DMS153 treated with DMSO at 0.1 percent for 48 hours (cell line): ENCODE results near the gene DLGAP5.

Experiments used
- DNase-seq: peaks from one replicate; lab custom pipeline; 2025; ENCODE audit not compliant: unreplicated experiment; lab: John Stamatoyannopoulos, UW

Gene DLGAP5

DNA sequence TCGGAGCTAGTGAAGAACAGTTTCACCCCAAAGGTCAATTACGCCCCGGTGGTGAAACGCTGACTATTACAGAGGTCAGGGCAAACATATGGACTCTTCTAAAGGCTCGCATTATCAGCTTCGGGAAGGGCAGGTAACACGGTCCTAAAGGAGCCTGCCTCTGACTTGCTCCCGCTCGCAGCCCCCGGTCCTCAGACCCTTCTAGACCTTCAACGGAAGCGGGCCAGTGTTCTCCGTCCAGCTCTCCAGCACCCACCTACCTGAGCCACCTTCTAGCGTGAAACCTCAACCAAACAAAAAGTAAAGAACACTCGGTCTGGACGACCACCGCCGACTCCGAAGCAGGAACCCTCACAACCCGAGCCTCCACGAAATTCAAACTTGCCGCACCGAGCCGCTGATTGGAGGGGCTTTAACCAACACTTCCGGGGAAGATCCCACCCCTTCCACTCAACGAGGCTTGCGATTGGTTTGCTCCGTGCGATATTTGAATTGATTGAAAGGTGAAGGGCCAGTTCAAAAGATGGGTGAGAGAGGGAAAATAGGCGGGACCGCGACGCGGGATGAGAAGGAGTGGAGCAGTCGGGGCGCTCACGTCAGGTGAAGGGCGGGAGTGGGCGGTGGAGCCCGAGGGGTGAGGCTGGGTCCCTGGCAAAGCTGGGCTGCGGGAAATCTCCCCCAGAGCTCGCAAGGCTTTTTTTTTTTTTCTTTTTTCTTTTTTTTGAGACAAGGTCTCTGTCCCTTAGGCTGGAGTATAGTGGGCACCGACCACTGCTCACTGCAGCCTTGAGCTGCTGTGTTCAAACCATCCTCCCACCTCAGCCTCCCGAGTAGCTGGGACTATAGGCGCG is at the start of gene DLGAP5:
TSS of gene DLGAP5 (minus strand) at position 383 of the 851 bp plus-strand sequence. CDS start 2,406 bp downstream, outside the sequence.
- peak; percentile 94 for DNase-seq

DNA sequence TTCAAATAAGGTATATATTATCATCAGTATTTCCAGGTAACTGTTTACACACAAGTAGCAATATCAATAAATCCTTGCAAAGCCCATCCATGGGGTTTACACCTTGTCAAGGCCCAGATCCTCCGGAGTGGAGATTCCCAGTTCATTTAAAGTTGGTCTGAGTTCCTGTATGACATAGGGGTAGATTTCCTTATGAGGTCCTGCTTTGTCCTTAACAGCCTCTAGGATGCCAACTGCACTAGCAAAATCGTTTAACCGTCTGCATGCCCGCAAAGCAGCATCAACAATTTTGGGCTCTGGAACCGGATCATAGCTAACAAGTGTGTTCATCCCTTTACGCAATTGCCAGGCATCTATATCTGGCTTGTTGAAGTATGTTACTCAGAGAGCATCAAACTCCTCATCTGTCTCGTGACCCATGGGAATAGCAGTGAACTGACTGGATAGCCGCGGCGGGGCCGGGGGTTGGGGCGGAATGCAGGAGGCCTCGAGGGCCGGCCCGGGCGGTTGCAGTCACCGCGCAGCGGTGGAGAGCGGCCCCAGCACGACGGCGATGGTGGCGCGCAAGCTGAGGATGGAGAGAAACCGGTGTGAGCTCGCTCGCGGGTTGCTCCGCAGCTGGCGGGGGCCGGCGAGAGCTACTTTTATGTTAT is 49.3 kb upstream of the DLGAP5 start:
- DNase-seq = no peak

GRCh38 chr14:55239320-55239719 is 47.9 kb upstream of the DLGAP5 start:
- no peak for DNase-seq

DNA sequence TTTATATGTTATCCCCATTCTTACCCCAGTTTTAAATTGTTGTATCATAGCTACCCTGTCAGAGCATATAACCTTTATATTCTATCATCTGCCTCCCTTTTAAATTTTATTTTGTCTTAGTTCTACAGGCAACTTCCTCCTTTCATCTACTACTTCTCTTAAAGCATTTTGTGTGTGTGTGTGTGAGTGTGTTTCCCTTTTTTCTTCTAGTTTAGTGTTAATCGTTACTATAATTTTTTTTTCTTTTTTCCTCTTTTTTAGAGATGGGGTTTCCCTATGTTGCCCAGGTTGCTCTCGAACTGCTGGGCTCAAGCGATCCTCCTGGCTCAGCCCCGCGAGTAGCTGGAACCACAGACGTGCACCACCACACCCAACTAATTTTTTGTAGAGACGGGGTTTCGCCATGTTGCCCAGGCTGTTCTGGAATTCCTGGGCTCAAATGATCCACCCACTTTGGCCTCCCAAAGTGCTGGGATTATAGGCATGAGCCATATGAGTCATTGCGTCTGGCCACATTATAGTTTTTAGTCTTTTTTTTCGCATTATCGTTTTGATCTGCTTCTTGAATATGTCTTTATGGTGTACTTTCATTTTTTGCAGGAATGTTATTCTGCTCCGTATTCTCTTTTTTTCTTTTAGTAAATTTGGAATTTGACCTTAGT is 46.8 kb upstream of the DLGAP5 start:
- no peak for DNase-seq

GRCh38 chr14:55233591-55233990 is 42.2 kb upstream of the DLGAP5 start:
- DNase-seq = no peak

- DNase-seq = no peak
Measured at GRCh38 chr14:55228261-55228660, 36.9 kb upstream of the DLGAP5 start.

DNA sequence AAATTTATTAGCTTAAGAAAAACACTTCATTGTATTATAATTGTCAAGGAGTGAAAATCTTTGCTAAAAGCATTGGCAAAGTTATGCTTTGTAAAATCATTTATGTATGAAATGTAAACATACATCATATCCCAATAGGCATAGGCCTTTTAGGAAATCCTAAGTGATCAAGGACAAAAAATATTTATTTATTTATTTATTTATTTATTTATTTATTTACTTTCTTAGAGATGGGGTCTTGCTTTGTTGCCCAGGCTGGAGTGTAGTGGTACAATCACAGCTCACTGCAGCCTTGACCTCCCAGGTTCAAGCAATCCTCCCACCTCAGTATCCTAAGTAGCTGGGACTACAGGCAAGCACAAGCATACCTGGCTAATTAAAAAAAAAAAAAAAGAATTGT is 32.0 kb upstream of the DLGAP5 start:
- no peak for DNase-seq

GRCh38 chr14:55221968-55222367 is 30.6 kb upstream of the DLGAP5 start:
- DNase-seq = no peak

DNA sequence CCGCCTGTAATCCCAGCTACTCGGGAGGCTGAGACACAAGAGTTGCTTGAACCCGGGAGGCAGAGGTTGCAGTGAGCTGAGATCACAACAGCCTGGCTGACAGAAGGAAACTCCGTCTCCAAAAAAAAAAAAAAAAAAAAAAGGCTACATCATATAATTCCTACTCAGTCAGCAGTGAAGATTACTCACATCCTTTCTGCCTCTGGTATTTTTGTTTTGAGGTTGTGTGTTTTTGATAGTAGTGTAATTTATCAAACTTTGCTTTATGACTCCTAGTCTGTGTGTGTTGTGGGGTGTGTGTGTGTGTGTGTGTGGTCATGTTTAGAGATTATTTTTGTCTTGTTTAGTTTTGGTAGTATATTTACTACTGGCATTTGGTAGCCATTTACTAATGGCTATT is 29.8 kb upstream of the DLGAP5 start:
- DNase-seq = no peak

DNA sequence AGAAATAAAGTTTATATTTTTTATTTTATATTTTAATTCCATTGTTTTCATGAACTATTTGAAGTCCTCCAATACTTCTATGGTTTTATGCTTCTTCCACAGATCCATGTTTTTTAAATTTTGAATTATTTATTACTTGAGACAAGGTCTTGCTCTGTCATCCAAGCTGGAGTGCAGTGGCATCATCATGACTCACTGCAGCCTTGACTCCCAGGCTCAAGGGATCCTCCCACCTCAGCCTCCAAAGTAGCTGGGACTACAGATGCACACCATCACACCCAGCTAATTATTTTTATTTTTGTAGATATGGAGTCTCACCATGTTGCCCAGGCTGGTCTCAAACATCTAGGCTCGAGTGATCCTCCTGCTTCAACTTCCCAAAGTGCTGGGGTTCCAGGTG is 28.8 kb upstream of the DLGAP5 start:
- DNase-seq = no peak

GRCh38 chr14:55212634-55213033 is 21.2 kb upstream of the DLGAP5 start:
- DNase-seq = no peak

- DNase-seq = no peak
Measured at GRCh38 chr14:55207832-55208231, 16.4 kb upstream of the DLGAP5 start.

DNA sequence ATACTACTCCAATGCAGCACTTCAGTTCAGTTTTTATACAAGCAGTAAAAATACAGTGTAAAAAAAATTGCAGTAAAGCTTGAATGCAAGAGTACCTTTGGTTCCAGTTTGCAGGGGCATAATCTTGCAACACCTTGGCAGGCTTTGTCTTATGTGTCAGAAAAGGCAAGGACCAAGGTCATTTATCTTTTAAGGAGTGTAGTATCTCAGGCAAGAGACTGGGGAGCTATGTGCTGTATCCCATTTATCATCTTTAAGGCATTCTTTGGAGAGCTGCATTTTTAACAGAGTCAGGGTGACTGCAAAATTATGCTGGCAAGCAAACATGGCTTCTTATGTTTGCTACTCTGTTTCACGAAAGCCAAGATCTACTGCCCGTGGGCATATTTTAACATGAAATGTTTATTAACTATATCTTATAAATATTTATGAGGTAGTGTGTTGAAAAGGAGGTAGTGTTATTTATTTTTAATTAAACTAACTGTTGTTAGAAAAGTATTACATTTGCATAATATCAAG is 14.8 kb upstream of the DLGAP5 start:
- DNase-seq = no peak

DNA sequence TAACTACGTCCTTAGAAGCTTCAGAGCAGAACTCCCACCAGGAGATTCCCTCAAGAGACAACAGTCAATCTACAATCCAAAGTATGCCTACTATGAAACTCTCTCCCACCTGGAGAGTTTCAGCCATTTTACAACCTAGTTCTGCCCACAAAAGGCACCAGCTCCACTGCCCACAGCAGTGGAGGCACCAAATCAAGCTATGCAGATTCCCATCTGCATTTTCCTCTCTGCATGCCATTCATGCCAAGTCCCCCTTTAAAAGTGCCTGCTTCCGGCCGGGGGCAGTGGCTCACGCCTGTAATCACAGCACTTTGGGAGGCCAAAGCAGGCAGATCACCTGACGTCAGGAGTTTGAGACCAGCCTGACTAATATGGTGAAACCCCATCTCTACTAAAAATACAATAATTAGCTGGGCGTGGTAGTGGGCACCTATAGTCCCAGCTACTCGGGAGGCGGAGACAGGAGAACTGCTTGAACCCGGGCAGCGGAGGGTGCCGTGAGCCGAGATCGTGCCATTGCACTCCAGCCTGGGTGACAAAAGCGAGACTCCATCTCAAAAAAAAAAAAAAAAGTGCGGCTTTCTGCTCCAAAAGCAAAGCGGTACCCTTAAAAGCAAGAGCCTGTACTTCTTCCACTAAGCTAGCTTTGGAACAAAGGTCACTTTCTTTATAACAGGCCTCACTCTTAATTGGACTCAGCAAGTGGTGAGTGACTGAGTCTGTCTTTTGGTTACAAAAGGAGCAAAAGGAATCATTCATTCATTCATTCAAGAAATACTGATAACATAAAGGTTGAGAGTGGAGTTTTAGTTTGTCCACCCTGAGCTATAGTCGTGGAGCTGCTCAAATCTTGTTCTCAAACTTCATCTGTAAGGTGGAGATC is 10.1 kb upstream of the DLGAP5 start:
- DNase-seq = no peak

- no peak for DNase-seq
Measured at GRCh38 chr14:55200651-55201050, 9.3 kb upstream of the DLGAP5 start.

DNA sequence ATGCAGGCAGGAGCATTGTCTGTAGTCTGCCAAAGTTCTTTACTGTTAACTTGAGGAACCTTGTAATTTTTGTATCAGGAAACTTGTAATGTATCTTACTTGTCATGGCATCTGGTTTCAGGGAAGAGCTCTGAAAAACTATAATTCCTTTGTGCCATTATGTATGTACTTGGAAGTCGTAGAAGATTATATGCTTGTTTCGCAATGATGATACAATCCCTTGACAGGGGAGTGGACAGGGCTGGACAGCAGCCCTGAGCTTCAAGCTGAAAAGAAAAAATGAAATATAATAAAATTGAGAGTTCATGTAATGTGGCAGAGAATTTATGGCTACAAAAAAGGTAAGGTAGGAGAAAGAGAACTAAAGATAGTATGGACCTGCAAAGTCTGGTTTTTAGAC is 7.4 kb upstream of the DLGAP5 start:
- no peak for DNase-seq

- DNase-seq = no peak
Measured at GRCh38 chr14:55194656-55195355, 3.4 kb upstream of the DLGAP5 start.

DNA sequence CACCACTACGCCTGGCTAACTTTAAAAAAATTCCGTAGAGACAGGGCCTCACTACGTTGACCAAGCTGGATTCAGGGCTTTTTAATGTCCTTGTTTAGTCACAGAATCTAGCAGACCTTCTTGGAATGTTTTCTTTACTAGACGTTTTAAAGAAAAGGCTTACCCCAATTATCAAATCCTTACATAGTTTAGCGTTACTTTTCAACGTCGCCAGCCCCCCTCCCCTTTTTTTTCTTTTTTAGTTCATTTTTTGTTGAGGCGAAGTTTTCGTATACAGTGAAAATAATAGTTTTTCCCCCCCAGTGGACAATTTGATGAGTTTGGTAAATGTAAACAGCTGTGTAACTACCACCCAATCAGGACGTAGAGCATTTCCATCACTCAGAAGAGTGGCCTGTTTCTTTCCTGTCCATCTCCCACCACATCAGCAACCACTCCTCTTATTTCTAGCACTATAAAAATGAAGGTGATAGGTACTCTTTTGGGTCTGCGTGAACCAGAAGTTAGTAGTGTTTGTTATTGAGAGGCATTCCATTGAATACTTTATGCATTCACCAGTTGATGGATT is 753 bp upstream of the DLGAP5 start:
- DNase-seq = no peak

DNA sequence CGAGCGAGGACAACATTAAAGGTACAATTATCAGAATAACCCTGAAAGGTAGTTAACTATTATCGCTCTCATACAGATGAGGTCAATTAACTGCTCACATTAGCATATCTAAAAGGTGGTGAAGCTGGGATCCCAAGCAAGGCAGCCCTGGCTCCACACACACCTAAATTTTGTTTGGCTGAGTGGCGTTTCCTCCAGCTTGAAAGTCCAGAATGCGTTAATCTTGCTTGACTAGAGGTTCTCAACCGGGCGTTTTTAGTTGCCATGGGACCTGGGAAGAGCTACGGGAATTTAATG is 531 bp downstream of the DLGAP5 start:
- DNase-seq = no peak

DNA sequence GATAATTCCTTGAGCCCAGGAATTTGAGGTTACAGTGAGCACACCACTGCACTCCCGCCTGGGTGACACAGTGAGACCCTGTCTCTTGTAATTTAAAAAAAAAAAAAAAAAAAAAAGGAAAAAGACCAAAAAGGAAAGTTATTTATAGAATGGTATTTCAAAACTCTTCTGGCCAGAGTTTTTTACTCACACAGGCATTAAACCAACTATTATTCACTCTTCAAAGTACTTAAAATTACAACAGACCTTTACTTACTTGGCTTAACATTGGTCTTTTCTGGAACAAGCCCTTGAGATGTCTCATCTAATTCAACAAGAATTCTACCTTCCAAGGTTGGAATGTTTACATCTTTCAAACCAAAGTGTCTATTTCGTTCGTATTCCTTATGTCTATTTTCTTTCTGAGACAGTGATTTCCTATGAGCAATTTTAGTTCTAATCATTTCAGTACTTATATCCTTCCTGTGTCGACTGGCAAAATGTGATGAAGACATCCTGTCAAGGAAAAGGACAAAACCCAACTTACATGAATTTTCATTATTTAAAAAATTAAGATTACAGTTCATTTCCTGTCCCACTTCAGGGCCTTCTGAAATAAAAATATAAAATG is 2.6 kb downstream of the DLGAP5 start:
- no peak for DNase-seq
